Medulla oblongata (tissue), 1 donor: ENCODE results near the gene CEBPE.

ENCODE experiments used
- DNase-seq: peaks from one replicate; pipeline ENCODE4 v3.0.0-alpha.2; 2015; ENCODE audit errors: extremely low spot score

Gene CEBPE

DNA sequence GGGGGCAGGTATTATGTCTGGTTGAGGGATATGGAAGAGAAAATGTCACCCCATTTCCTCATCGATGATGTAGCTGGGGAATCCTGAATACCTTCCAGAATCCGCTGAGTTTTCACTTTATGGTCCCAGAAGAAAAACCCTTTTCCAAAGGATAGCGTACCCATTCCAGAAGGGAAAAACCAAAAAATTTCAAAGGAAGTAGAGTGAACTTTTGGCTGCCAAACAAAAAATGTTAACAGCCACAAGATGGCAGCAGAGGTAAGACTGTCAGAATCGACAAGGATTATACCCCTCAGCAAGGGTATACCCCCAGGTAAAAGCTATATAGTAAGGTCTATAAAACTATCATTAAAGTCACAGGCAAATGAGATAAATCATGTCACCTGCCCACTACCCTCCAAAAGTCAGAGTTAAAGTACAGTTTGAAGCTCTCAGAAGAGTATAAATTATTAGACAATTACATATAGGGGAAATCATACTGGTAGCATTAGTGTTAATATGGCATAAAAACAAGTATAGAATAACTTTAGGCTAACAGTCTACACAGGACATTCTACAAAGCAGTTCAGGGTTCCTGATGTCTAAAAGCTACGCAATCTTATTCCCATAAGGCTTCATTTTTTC is 42.2 kb downstream of the CEBPE start:
- peak; percentile 51 for DNase-seq

DNA sequence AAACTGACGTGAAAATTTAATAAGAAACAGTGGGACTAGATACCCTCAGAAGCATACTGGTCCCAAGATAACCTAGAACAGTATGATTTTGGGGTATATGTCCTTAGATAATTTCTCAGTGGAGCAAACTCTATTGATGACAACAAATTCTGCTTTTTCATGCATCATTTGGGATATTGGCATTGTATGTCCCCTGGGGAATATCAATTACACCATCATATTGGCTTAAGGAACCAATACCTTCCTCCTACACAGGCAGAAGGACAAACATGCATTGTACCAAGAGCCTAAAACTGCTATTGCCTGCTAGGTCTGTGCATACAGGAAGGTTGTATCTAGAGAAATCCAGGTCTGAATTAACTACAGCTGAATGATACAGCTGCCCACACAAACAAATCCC is 44.1 kb downstream of the CEBPE start:
- no peak for DNase-seq

DNA sequence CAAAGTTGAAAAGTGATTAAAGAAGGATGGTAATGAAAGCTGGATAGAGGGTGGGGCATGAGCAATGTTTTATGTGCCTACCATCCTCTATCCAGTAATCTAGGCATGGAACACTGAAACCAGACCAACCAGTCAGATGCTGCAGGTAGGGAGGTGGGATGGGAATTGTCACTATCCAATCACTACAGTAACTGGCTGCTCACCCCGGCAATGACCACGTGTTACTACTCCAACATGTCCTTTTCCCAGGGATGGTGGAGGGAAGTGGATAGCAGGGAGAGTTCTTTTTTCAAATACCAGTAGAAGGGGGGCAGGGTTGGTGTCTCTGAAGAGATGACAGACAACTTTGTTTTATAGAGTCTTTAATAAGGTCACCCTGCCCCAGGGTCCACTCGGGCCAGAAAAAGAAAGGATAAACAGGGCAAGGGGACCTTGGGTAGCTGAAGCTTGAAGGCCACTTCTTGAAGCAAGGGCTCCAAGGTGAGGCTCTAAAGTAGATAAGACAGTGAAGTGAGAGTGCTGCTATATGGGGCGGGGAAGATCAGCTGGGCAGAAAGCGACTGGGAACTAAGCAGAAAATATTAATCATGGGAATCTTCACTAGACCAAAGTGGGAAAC is 47.0 kb downstream of the CEBPE start:
- DNase-seq = no peak

DNA sequence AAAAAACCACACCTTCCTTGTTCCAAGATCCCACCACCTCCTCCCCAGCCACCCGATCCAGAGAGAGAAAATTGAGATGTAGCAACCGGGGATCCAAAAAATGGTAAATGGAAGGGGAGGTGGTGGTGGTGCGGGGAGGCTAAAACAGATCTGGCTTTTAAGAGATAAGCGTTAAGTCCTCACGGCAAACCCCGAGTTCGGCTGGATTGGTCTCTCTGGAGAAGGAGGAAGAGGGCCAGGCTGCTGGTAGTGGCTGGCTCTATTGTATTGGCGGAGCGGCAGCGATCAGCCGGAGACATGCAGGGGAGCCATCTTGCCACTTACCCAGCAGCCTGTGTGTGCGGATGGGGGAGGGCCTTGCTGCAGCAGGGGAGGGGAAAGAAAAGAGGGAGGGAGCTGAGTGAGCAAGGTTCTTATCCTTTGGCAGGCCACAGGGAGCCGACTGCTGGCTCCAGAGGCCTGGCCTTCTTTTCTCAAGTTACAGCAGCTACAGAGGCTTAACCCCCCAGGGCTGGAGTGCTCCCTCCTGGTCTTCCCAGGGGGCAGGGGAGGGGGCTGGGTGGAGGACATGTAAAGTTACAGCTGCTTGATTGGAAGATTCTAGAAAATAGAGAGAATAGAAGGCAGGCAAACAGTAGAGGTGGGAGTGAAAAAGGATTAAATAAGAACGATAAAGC is 47.7 kb downstream of the CEBPE start:
- peak; percentile 92 for DNase-seq

DNA sequence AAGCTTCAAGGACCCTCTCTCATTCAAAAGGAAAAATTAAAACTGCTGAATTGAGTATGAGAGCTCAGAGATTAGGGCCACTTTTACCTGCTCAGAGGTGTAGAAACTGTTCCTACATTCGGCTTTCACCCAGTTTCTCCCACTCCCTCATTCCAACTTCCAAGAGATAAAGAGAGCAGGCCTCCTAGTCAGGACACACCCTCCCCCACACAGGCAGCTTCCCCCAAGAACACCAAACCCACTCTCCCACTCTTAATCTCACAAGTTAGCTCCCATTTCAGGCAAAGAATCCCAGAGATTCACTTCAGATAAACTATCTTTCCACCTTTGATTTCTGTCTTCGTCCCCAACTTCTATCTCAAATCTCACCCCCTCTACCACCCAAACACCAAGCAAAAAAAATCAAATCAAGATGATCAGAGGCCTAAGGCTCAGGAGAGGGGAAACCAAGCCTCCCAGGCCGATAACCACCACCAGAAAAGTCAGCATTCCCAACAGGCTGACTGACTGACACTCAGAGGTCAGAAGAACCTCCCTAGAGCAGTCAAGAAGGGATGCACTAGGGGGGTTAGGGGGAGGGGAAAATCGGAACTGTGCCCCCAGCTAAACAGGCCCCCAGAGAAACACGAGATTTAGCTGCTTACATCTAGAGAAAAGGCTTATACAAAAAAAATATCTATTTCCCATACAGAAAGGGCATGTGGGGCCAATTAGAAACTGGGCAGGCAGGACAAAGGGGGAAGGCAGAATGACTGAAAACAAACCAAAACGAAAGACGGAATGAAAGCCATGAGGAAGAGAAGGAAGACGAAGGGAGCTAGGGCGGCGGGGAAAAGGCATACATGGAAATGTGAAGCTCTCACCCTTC is 48.6 kb downstream of the CEBPE start:
- DNase-seq = no peak

DNA sequence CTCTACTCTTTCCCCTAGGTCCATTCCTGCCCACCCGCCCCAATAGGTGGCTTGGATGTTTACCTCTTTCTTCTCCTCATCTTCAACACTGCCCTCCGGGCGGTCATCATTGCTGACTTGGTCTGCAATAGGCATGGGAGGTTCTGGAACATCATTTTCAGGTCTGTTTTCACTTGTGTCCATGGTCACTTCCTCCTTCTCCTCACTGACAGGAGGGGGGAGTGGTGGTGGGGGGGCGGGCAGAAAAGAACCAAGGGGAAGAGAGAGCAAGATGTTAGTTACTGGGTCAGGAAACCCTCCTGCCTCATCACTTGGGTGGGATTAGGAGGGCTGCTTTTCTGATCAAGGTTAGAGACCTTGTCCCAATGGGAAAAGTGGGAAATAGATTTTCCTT is 49.6 kb downstream of the CEBPE start:
- DNase-seq = peak; percentile 35

DNA sequence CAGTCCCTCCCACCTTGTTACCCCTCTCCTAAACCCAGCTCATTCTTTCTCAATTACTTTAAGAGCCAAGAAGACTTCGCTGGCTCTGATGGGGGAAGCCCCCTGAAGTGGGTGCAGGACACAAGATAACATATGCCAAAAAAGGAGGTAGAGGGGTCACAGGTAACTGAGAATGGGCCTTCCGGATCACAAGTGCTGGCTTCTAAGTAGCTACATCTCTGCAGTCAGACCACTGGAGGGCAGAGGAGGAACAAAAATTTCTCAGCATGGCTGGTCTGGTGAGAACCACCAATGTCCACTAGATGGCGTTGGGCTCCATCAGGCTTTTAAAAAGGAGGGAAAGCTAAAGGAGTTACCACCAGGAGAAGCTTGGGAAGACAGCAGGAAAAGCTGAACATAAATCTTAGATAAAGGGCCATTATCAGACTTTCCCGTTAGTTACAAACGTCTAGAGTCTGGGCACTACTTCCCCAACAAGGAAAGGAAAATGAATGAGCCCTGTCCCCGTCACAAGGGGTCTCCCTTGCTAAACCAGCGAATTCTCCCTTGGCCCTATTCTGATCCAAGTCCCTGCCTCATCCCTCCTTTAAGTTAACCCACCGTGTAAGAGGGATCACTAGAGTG is 50.2 kb downstream of the CEBPE start:
- DNase-seq = peak; percentile 95

DNA sequence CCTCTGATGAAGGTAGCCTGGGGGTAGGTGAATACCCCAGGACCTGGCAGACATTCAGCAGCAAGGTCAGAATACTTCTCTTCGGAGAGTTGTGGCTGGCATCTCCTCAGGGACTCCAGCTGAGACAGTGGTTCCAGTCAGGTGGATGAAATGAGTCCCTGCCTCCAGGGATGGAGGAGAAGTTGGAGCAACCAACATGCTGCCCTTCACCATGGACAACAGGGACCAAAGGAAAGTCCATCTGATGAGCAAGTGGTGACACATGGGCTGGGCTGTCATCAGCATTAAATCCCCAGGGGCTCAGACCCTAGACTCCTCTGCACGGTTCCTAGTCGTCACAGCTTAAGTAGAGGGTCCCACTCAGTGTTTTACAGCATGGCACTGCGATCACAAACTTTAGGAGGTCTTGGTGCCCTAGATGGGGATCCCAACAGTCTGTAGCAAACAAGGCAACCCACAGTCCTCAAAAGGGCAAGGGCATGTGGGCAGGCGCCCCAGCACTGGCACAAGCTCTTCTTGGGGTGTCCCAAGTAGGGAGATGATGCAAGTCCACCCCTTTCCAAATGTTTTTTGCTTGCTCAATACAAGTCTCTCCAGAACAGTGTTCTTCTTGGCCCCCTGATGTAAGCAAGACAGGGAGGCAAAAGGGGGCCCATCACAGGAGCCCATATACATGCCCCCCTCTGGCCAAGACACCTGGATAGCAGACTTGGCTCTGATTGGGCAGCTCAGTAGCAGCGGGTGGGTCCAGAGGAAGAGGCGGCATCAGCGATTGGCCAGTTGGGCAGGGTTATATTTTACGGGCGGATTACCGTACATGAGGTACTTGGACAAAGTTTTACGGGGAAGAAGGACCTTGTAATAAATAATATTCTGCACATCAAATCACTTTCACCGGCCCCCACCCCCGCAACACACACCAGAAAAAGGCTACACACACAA is 50.9 kb downstream of the CEBPE start:
- DNase-seq = no peak
